GM19035 (cell line): ENCODE results near the gene POLG.

Experiments
- ATAC-seq: cut with Tn5 transposase; IDR thresholded peaks from one replicate; pipeline ENCODE4 v1.9.1; 2021; ENCODE audit not compliant: unreplicated experiment

The POLG gene

GRCh38 chr15:89370120-89370977, 35.7 kb upstream of the POLG start:
- ATAC-seq = no peak

GRCh38 chr15:89369341-89369947, 34.8 kb upstream of the POLG start:
- ATAC-seq = no peak

GRCh38 chr15:89368566-89369223, 34.1 kb upstream of the POLG start:
- ATAC-seq = no peak

GRCh38 chr15:89367485-89368451, 33.1 kb upstream of the POLG start:
- no peak for ATAC-seq

GRCh38 chr15:89366656-89367393, 32.2 kb upstream of the POLG start:
- no peak for ATAC-seq

- no peak for ATAC-seq
Measured at GRCh38 chr15:89365462-89366065, 30.9 kb upstream of the POLG start.

GRCh38 chr15:89364741-89365450, 30.3 kb upstream of the POLG start:
- no peak for ATAC-seq

- no peak for ATAC-seq
Measured at GRCh38 chr15:89364341-89364740, 29.7 kb upstream of the POLG start.

GRCh38 chr15:89363770-89364169, 29.1 kb upstream of the POLG start:
- no peak for ATAC-seq

GRCh38 chr15:89363133-89363532, 28.5 kb upstream of the POLG start:
- ATAC-seq = no peak

- ATAC-seq = no peak
Measured at GRCh38 chr15:89362203-89363101, 27.8 kb upstream of the POLG start.

- no peak for ATAC-seq
Measured at GRCh38 chr15:89361451-89362202, 27.0 kb upstream of the POLG start.

- no peak for ATAC-seq
Measured at GRCh38 chr15:89360294-89360971, 25.8 kb upstream of the POLG start.

GRCh38 chr15:89359471-89360293, 25.1 kb upstream of the POLG start:
- no peak for ATAC-seq

- ATAC-seq = peak; percentile 91
Measured at GRCh38 chr15:89358755-89359439, 24.3 kb upstream of the POLG start.

- peak; percentile 3 for ATAC-seq
Measured at GRCh38 chr15:89358435-89358754, 23.8 kb upstream of the POLG start.
